MCF 10A (cell line): ENCODE results near the gene NFATC1. TPM values are rescaled to one million over a fixed set of nuclear protein-coding genes. Genes with fewer than 3 reads are reported as not detected.

ENCODE experiments used
- BruUV-seq: library from RNA; stranded (reverse); fragments of 400-500 nt; replicated peaks from 2 replicates; lab custom pipeline; 2021; lab: Mats Ljungman, UMichigan
- CTCF ChIA-PET: fragments of 300-600 bp; sonication (Branson Sonifier 250); formaldehyde crosslinking; extraction: SDS; loops from one replicate; lab custom pipeline; 2021; ENCODE audit warnings: antibody characterized with exemption, inconsistent platforms; lab: Yijun Ruan, JAX
- POLR2A ChIA-PET: fragments of 300-600, 350-650 bp; sonication (Branson Sonifier 250); formaldehyde crosslinking; extraction: SDS; loops from one replicate; lab custom pipeline; 2020; ENCODE audit warnings: antibody characterized with exemption, inconsistent platforms; lab: Yijun Ruan, JAX
- DNase-seq: peaks from one replicate; pipeline ENCODE4 v3.0.0-alpha.2; 2018; ENCODE audit not compliant: unreplicated experiment
- H3K27ac Mint-ChIP-seq: one replicate; pipeline ENCODE4 v1.8.0; 2022; ENCODE audit warnings: mild to moderate bottlenecking, low read depth, mixed read lengths; ENCODE audit not compliant: unreplicated experiment
- H3K27me3 Mint-ChIP-seq: one replicate; pipeline ENCODE4 v1.8.0; 2022; ENCODE audit warnings: mixed read lengths; ENCODE audit not compliant: insufficient read depth, unreplicated experiment
- H3K36me3 Mint-ChIP-seq: one replicate; pipeline ENCODE4 v1.8.0; 2022; ENCODE audit warnings: mild to moderate bottlenecking, moderate library complexity, mixed read lengths; ENCODE audit not compliant: insufficient read depth, unreplicated experiment
- H3K4me1 Mint-ChIP-seq: one replicate; pipeline ENCODE4 v1.8.0; 2022; ENCODE audit warnings: mixed read lengths; ENCODE audit not compliant: insufficient read depth, unreplicated experiment
- H3K4me3 Mint-ChIP-seq: one replicate; pipeline ENCODE4 v1.8.0; 2022; ENCODE audit warnings: mild to moderate bottlenecking, moderate library complexity, mixed read lengths; ENCODE audit not compliant: unreplicated experiment
- H3K9me3 Mint-ChIP-seq: one replicate; pipeline ENCODE4 v1.8.0; 2022; ENCODE audit warnings: mixed read lengths; ENCODE audit not compliant: unreplicated experiment
- intact Hi-C: fragments of 100-400 bp; cut with micrococcal nuclease; formaldehyde crosslinking; loops from 2 replicates; pipeline ENCODE4 v1.14.1; 2022
- total RNA-seq: library from RNA; stranded (reverse); gene quantifications from 2 replicates; pipeline ENCODE4 v1.2.3, GENCODE V29; 2022
- TF ChIP-seq, protein P1 (sequence below): fragments of 200-600 bp; IDR thresholded peaks from one replicate; pipeline ENCODE4 v1.8.0; 2022; ENCODE audit warnings: antibody characterized with exemption, mild to moderate bottlenecking; ENCODE audit not compliant: unreplicated experiment

Gene NFATC1
- total RNA-seq, 1 experiment from 2014 or later: 2.0 TPM

DNA sequence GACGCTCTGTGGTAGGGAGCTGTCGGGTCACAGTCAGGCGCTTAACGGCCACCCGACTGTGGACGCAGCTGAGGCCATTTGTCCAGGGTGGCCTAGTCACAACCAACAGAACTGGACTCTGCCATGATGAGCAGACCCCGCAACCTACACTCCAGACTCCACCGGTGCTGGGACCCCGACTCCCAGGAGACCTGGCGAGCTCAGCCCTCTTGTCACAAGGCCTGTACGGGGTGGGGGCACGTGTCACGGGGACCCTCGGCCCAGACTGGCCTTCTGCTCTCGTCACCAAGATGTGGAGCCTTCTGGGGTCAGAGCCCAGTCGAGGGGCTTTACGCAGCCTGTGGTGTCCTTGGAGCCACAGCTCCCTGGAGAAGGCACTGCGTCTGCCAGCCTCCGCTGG is 22.5 kb downstream of the NFATC1 start:
- no TSS peak for BruUV-seq
- Mint-ChIP-seq H3K4me3 (no peak overlapping the region), H3K27ac (no peak overlapping the region), H3K36me3 (peaks cover 4% of the 10 kb centered on the region), H3K9me3 (peaks cover 14% of the 10 kb centered on the region), H3K4me1 (no peaks in the 10 kb centered on the region), H3K27me3 (no peaks in the 10 kb centered on the region)
- intact Hi-C loops: no loop called here
- no peak for DNase-seq
- POLR2A ChIA-PET: no interaction called here
- TF ChIP-seq, protein P1, sequence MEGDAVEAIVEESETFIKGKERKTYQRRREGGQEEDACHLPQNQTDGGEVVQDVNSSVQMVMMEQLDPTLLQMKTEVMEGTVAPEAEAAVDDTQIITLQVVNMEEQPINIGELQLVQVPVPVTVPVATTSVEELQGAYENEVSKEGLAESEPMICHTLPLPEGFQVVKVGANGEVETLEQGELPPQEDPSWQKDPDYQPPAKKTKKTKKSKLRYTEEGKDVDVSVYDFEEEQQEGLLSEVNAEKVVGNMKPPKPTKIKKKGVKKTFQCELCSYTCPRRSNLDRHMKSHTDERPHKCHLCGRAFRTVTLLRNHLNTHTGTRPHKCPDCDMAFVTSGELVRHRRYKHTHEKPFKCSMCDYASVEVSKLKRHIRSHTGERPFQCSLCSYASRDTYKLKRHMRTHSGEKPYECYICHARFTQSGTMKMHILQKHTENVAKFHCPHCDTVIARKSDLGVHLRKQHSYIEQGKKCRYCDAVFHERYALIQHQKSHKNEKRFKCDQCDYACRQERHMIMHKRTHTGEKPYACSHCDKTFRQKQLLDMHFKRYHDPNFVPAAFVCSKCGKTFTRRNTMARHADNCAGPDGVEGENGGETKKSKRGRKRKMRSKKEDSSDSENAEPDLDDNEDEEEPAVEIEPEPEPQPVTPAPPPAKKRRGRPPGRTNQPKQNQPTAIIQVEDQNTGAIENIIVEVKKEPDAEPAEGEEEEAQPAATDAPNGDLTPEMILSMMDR: no peak
- CTCF ChIA-PET: interaction anchor here (0.6 kb wide), 1 partner anchor 431 kb away, joined by 3 read pairs; no protein-coding TSS in a partner anchor

DNA sequence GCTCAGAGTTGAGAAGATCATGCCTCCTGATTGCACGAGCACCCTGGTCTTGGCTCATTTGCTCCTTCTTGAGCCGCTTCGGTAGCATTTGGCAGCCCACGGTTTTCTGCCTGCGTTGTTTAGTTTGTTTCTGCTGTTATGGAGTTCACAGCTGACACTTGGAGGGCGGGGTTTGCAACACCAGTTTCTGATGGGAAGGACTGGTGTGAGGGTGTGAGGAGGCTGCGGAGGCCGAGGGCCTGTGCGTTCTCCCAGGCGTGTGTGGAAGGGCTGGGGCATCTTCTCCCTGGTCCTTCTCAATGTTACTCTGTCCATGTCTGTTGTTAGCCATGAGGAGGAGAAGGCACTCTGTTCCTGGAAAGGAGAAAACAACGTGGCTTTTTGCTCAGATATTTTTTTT is 22.9 kb downstream of the NFATC1 start:
- Mint-ChIP-seq H3K9me3 (peaks cover 14% of the 10 kb centered on the region), H3K27ac (no peak overlapping the region), H3K27me3 (no peaks in the 10 kb centered on the region), H3K4me1 (no peaks in the 10 kb centered on the region), H3K36me3 (no peaks in the 10 kb centered on the region), H3K4me3 (no peak overlapping the region)
- DNase-seq: no peak
- intact Hi-C loops: no loop called here
- ChIA-PET CTCF (interaction anchor here (0.6 kb wide), 1 partner anchor 432 kb away, joined by 3 read pairs; no protein-coding TSS in a partner anchor), POLR2A (no interaction called here)
- BruUV-seq: no TSS peak
- TF ChIP-seq, protein P1: no peak

DNA sequence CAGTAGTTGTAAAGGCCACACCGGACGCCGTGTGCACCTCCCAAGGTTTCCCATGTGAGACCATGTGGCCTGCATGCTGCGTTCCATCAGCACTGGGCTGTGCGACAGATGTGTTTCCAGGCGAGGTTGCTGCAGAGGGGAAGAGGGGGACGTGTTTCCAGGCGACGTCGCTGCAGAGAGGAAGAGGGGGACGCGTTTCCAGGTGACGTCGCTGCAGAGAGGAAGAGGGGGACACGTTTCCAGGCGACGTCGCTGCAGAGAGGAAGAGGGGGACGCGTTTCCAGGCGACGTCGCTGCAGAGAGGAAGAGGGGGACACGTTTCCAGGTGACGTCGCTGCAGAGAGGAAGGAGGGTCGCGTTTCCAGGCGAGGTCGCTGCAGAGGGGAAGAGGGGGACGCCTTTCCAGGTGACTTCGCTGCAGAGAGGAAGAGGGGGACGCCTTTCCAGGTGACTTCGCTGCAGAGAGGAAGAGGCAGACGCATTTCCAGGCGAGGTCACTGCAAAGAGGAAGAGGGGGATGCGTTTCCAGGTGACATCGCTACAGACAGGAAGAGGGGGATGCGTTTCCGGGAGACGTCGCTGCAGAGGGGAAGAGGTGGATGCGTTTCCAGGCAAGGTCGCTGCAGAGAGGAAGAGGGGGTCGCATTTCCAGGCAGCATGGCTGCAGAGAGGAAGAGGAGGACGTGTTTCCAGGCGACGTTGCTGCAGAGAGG is 24.5 kb downstream of the NFATC1 start:
- peaks cover 6% of the 10 kb centered on the region for H3K36me3 Mint-ChIP-seq
- H3K27me3 Mint-ChIP-seq: no peaks in the 10 kb centered on the region
- peaks cover 25% of the 10 kb centered on the region for H3K9me3 Mint-ChIP-seq
- intact Hi-C loops: no loop called here
- peaks cover 10% of the 10 kb centered on the region for H3K4me1 Mint-ChIP-seq
- TF ChIP-seq, protein P1: no peak
- ChIA-PET CTCF (no interaction called here), POLR2A (no interaction called here)
- H3K27ac Mint-ChIP-seq: no peak overlapping the region
- no peak for DNase-seq
- no TSS peak for BruUV-seq
- H3K4me3 Mint-ChIP-seq: no peak overlapping the region

DNA sequence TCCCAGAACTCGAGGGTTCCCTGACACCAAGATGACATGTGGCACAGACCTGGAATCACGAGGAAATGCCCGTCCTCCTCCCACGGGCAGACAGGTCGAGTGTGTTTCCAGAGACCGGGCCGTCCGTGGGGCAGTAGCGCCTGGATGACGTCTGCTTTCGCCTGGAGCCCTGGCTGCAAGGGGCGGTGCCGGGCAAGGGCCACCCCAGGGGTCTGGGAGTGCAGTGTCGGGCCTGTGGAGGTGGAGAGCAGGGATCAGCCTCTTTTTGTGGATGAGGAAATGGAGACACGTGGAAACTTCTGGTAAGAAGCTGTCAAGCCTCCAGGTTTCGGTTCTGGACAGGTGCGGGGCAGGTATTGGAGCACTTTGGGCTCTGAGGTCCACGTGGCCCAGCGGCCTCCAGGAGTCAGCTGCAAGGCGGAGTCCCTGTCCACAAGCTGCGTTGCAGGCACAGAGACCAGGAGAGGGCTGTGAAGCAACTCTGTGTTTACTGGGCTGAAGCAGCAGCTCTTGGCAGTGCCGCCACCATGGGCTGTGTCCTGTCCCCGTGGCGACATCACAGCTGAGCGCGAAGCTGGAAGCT is 25.6 kb downstream of the NFATC1 start:
- H3K36me3 Mint-ChIP-seq: peaks cover 14% of the 10 kb centered on the region
- no TSS peak for BruUV-seq
- TF ChIP-seq, protein P1: no peak
- no peak for DNase-seq
- H3K27me3 Mint-ChIP-seq: no peaks in the 10 kb centered on the region
- intact Hi-C loops: no loop called here
- peaks cover 27% of the 10 kb centered on the region for H3K9me3 Mint-ChIP-seq
- ChIA-PET CTCF (interaction anchor here (0.7 kb wide), 1 partner anchor 41 kb away, joined by 3 read pairs; no protein-coding TSS in a partner anchor), POLR2A (no interaction called here)
- H3K4me3 Mint-ChIP-seq: no peak overlapping the region
- H3K4me1 Mint-ChIP-seq: peaks cover 11% of the 10 kb centered on the region
- no peak overlapping the region for H3K27ac Mint-ChIP-seq
